Natural killer cell treated with Interleukin-12 subunit alpha and Interleukin-12 subunit beta and Interleukin-15 and Interleukin-18, amount 100 ng/mL, for 72 hours (primary cell): ENCODE results near the gene SFTA2. TPM values are rescaled to one million over a fixed set of nuclear protein-coding genes. Genes with fewer than 3 reads are reported as not detected.

Experiments
- ATAC-seq, 2 donors: fragments of 150-1000 bp; cut with Tn5 transposase in 1 of 2; sonication (Bioruptor Pico), chemical (Tn5 transposase) in 1 of 2; 2 replicates each; pipeline ENCODE4 v1.10.0; 2021
- DNase-seq: peaks from one replicate; pipeline ENCODE4 v3.0.0; 2022; ENCODE audit warnings: low spot score
- H3K27ac Mint-ChIP-seq, 2 donors: 1 replicate in 1 of 2; 2 replicates in 1 of 2; pipeline ENCODE4 v1.8.0; 2022; ENCODE audit warnings: mixed read lengths in 2 of 2, mild to moderate bottlenecking in 1 of 2, moderate library complexity in 1 of 2
- H3K27me3 Mint-ChIP-seq, 2 donors: 1 replicate in 1 of 2; 2 replicates in 1 of 2; pipeline ENCODE4 v1.8.0; 2022; ENCODE audit warnings: mixed read lengths in 2 of 2
- H3K36me3 Mint-ChIP-seq: one replicate; pipeline ENCODE4 v1.8.0; 2022; ENCODE audit warnings: mixed read lengths
- H3K4me1 Mint-ChIP-seq, 2 donors: 1 replicate in 1 of 2; 2 replicates in 1 of 2; pipeline ENCODE4 v1.8.0; 2022; ENCODE audit warnings: low read depth in 2 of 2, mixed read lengths in 2 of 2, mild to moderate bottlenecking in 1 of 2
- H3K4me3 Mint-ChIP-seq: one replicate; pipeline ENCODE4 v1.8.0; 2022; ENCODE audit warnings: mixed read lengths
- H3K9me3 Mint-ChIP-seq: 2 replicates; pipeline ENCODE4 v1.8.0; 2022; ENCODE audit warnings: mixed read lengths
- total RNA-seq, 2 donors: library from RNA; stranded (reverse); gene quantifications; one replicate each; pipeline ENCODE4 v1.2.3, GENCODE V29; 2022

Gene SFTA2
- total RNA-seq, 2 donors from 2014 or later: not detected

- Mint-ChIP-seq H3K4me1 (no peaks in the 10 kb centered on the region), H3K36me3 (no peaks in the 10 kb centered on the region), H3K4me3 (no peak overlapping the region), H3K9me3 (no peaks in the 10 kb centered on the region), H3K27ac (no peak overlapping the region), H3K27me3 (no peaks in the 10 kb centered on the region)
- ATAC-seq (no peak), DNase-seq (no peak)
These were observed 34.1 kb downstream of the SFTA2 start for GRCh38 chr6:30897882-30898281.

GRCh38 chr6:30896541-30896940, 35.4 kb downstream of the SFTA2 start:
- no peaks in the 10 kb centered on the region for H3K27me3 Mint-ChIP-seq
- no peak overlapping the region for H3K27ac Mint-ChIP-seq
- ATAC-seq (no peak), DNase-seq (no peak)
- H3K36me3 Mint-ChIP-seq: no peaks in the 10 kb centered on the region
- no peaks in the 10 kb centered on the region for H3K4me1 Mint-ChIP-seq
- H3K9me3 Mint-ChIP-seq: no peaks in the 10 kb centered on the region
- H3K4me3 Mint-ChIP-seq: no peak overlapping the region

GRCh38 chr6:30895343-30895742, 36.6 kb downstream of the SFTA2 start:
- Mint-ChIP-seq H3K27ac (no peak overlapping the region), H3K4me3 (no peak overlapping the region), H3K27me3 (no peaks in the 10 kb centered on the region), H3K36me3 (no peaks in the 10 kb centered on the region), H3K4me1 (no peaks in the 10 kb centered on the region), H3K9me3 (no peaks in the 10 kb centered on the region)
- DNase-seq: no peak
- ATAC-seq: no peak

- ATAC-seq (no peak), DNase-seq (no peak)
- H3K36me3 Mint-ChIP-seq: no peaks in the 10 kb centered on the region
- H3K9me3 Mint-ChIP-seq: no peaks in the 10 kb centered on the region
- H3K27me3 Mint-ChIP-seq: no peaks in the 10 kb centered on the region
- no peaks in the 10 kb centered on the region for H3K4me1 Mint-ChIP-seq
- no peak overlapping the region for H3K27ac Mint-ChIP-seq
- H3K4me3 Mint-ChIP-seq: no peak overlapping the region
These were observed 37.0 kb downstream of the SFTA2 start for GRCh38 chr6:30894935-30895334.

- no peak overlapping the region for H3K4me3 Mint-ChIP-seq
- H3K27ac Mint-ChIP-seq: no peak overlapping the region
- no peaks in the 10 kb centered on the region for H3K36me3 Mint-ChIP-seq
- ATAC-seq: no peak
- H3K9me3 Mint-ChIP-seq: no peaks in the 10 kb centered on the region
- no peaks in the 10 kb centered on the region for H3K27me3 Mint-ChIP-seq
- DNase-seq: no peak
- no peaks in the 10 kb centered on the region for H3K4me1 Mint-ChIP-seq
These were observed 37.6 kb downstream of the SFTA2 start for GRCh38 chr6:30894381-30894780.

GRCh38 chr6:30893666-30894065, 38.3 kb downstream of the SFTA2 start:
- ATAC-seq (no peak), DNase-seq (no peak)
- no peaks in the 10 kb centered on the region for H3K4me1 Mint-ChIP-seq
- H3K4me3 Mint-ChIP-seq: no peak overlapping the region
- H3K9me3 Mint-ChIP-seq: no peaks in the 10 kb centered on the region
- H3K36me3 Mint-ChIP-seq: no peaks in the 10 kb centered on the region
- no peaks in the 10 kb centered on the region for H3K27me3 Mint-ChIP-seq
- no peak overlapping the region for H3K27ac Mint-ChIP-seq

GRCh38 chr6:30893001-30893591, 38.9 kb downstream of the SFTA2 start:
- H3K27ac Mint-ChIP-seq: no peak overlapping the region
- no peaks in the 10 kb centered on the region for H3K4me1 Mint-ChIP-seq
- no peaks in the 10 kb centered on the region for H3K27me3 Mint-ChIP-seq
- no peak overlapping the region for H3K4me3 Mint-ChIP-seq
- H3K36me3 Mint-ChIP-seq: no peaks in the 10 kb centered on the region
- ATAC-seq: no peak
- DNase-seq: no peak
- no peaks in the 10 kb centered on the region for H3K9me3 Mint-ChIP-seq

- no peaks in the 10 kb centered on the region for H3K4me1 Mint-ChIP-seq
- DNase-seq (no peak), ATAC-seq (no peak)
- no peak overlapping the region for H3K4me3 Mint-ChIP-seq
- H3K27me3 Mint-ChIP-seq: no peaks in the 10 kb centered on the region
- no peaks in the 10 kb centered on the region for H3K36me3 Mint-ChIP-seq
- no peaks in the 10 kb centered on the region for H3K9me3 Mint-ChIP-seq
- H3K27ac Mint-ChIP-seq: no peak overlapping the region
These were observed 40.0 kb downstream of the SFTA2 start for GRCh38 chr6:30891816-30892538.

- ATAC-seq (no peak), DNase-seq (no peak)
- Mint-ChIP-seq H3K27me3 (peaks cover 0 to under 1% of the 10 kb centered on the region in 2 donors), H3K36me3 (no peaks in the 10 kb centered on the region), H3K4me3 (no peak overlapping the region), H3K9me3 (no peaks in the 10 kb centered on the region), H3K27ac (no peak overlapping the region), H3K4me1 (peaks cover 0 to 4% of the 10 kb centered on the region in 2 donors)
These were observed 40.6 kb downstream of the SFTA2 start for GRCh38 chr6:30891450-30891723.

GRCh38 chr6:30890646-30891449, 41.1 kb downstream of the SFTA2 start:
- peaks cover 2 to 8% of the 10 kb centered on the region in 2 donors for H3K4me1 Mint-ChIP-seq
- H3K36me3 Mint-ChIP-seq: no peaks in the 10 kb centered on the region
- H3K27ac Mint-ChIP-seq: no peak overlapping the region
- peaks cover 0 to 5% of the 10 kb centered on the region in 2 donors for H3K27me3 Mint-ChIP-seq
- no peaks in the 10 kb centered on the region for H3K9me3 Mint-ChIP-seq
- DNase-seq (no peak), ATAC-seq (no peak)
- H3K4me3 Mint-ChIP-seq: no peak overlapping the region

GRCh38 chr6:30889921-30890645, 41.9 kb downstream of the SFTA2 start:
- no peaks in the 10 kb centered on the region for H3K9me3 Mint-ChIP-seq
- no peaks in the 10 kb centered on the region for H3K36me3 Mint-ChIP-seq
- peaks cover 7 to 14% of the 10 kb centered on the region in 2 donors for H3K4me1 Mint-ChIP-seq
- ATAC-seq: no peak
- no peak overlapping the region for H3K27ac Mint-ChIP-seq
- no peak for DNase-seq
- no peak overlapping the region for H3K4me3 Mint-ChIP-seq
- H3K27me3 Mint-ChIP-seq: peaks cover 0 to 11% of the 10 kb centered on the region in 2 donors

- H3K27ac Mint-ChIP-seq: no peak overlapping the region
These were observed 42.5 kb downstream of the SFTA2 start for GRCh38 chr6:30889496-30889885.

GRCh38 chr6:30888816-30889495, 43.0 kb downstream of the SFTA2 start:
- Mint-ChIP-seq H3K9me3 (no peaks in the 10 kb centered on the region), H3K4me3 (no peak overlapping the region), H3K27me3 (peaks cover 0 to 11% of the 10 kb centered on the region in 2 donors), H3K27ac (no peak overlapping the region), H3K36me3 (no peaks in the 10 kb centered on the region), H3K4me1 (peaks cover 7 to 14% of the 10 kb centered on the region in 2 donors)
- no peak for DNase-seq
- no peak for ATAC-seq

More at GRCh38 chr6:30889496-30889885, 42.5 kb downstream of the SFTA2 start:
- Mint-ChIP-seq H3K36me3 (no peaks in the 10 kb centered on the region), H3K9me3 (no peaks in the 10 kb centered on the region), H3K27me3 (peaks cover 0 to 11% of the 10 kb centered on the region in 2 donors), H3K4me3 (no peak overlapping the region), H3K4me1 (peaks cover 7 to 14% of the 10 kb centered on the region in 2 donors)
- no peak for DNase-seq
- no peak for ATAC-seq
